ENCODE measurements around the gene ID2.
A peak's percentile ranks its signal among the peaks of the same experiment; 100 is the strongest.

ID2 gene

GRCh38 chr2:8643250-8643995 is 38.4 kb upstream of the ID2 start:
- H3K36me3 Mint-ChIP-seq (ENCODE audit: low read depth), result no peaks in the 10 kb centered on the region
- H3K4me3 Mint-ChIP-seq, result no peak overlapping the region
- intact Hi-C loops (cut with micrococcal nuclease), result no loop called here
- peak overlapping the region; percentile 50 for H3K27ac Mint-ChIP-seq
- no peaks in the 10 kb centered on the region for H3K27me3 Mint-ChIP-seq
- peaks cover 34% of the 10 kb centered on the region for H3K4me1 Mint-ChIP-seq (ENCODE audit: low read depth)
- peaks cover 7% of the 10 kb centered on the region for H3K9me3 Mint-ChIP-seq

- H3K9me3 Mint-ChIP-seq, result peaks cover 7% of the 10 kb centered on the region
- intact Hi-C loops (cut with micrococcal nuclease), result no loop called here
Observed at GRCh38 chr2:8643996-8644356, 37.9 kb upstream of the ID2 start.

GRCh38 chr2:8644605-8645175 is 37.2 kb upstream of the ID2 start:
- H3K4me3 Mint-ChIP-seq, result no peak overlapping the region
- peak overlapping the region; percentile 50 for H3K27ac Mint-ChIP-seq
- intact Hi-C loops (cut with micrococcal nuclease), result no loop called here
- H3K36me3 Mint-ChIP-seq (ENCODE audit: low read depth), result no peaks in the 10 kb centered on the region
- peaks cover 34% of the 10 kb centered on the region for H3K4me1 Mint-ChIP-seq (ENCODE audit: low read depth)
- H3K27me3 Mint-ChIP-seq, result no peaks in the 10 kb centered on the region
- H3K9me3 Mint-ChIP-seq, result peaks cover 7% of the 10 kb centered on the region

More at GRCh38 chr2:8643996-8644356, 37.9 kb upstream of the ID2 start:
- H3K27me3 Mint-ChIP-seq, result no peaks in the 10 kb centered on the region
- peaks cover 34% of the 10 kb centered on the region for H3K4me1 Mint-ChIP-seq (ENCODE audit: low read depth)
- no peak overlapping the region for H3K4me3 Mint-ChIP-seq
- H3K36me3 Mint-ChIP-seq (ENCODE audit: low read depth), result no peaks in the 10 kb centered on the region
- peak overlapping the region; percentile 50 for H3K27ac Mint-ChIP-seq

GRCh38 chr2:8645176-8645831 is 36.6 kb upstream of the ID2 start:
- H3K4me1 Mint-ChIP-seq (ENCODE audit: low read depth), result peaks cover 34% of the 10 kb centered on the region
- no peaks in the 10 kb centered on the region for H3K36me3 Mint-ChIP-seq (ENCODE audit: low read depth)
- H3K27me3 Mint-ChIP-seq, result no peaks in the 10 kb centered on the region
- no peak overlapping the region for H3K27ac Mint-ChIP-seq
- intact Hi-C loops (cut with micrococcal nuclease), result no loop called here
- H3K9me3 Mint-ChIP-seq, result peaks cover 7% of the 10 kb centered on the region
- no peak overlapping the region for H3K4me3 Mint-ChIP-seq

GRCh38 chr2:8646731-8647461 is 35.0 kb upstream of the ID2 start:
- intact Hi-C loops (cut with micrococcal nuclease), result no loop called here
- H3K27me3 Mint-ChIP-seq, result no peaks in the 10 kb centered on the region
- H3K4me3 Mint-ChIP-seq, result no peak overlapping the region
- H3K27ac Mint-ChIP-seq, result no peak overlapping the region
- no peaks in the 10 kb centered on the region for H3K36me3 Mint-ChIP-seq (ENCODE audit: low read depth)
- H3K4me1 Mint-ChIP-seq (ENCODE audit: low read depth), result peaks cover 34% of the 10 kb centered on the region
- H3K9me3 Mint-ChIP-seq, result peaks cover 7% of the 10 kb centered on the region

GRCh38 chr2:8647462-8647857 is 34.4 kb upstream of the ID2 start:
- no peaks in the 10 kb centered on the region for H3K36me3 Mint-ChIP-seq (ENCODE audit: low read depth)
- no peak overlapping the region for H3K4me3 Mint-ChIP-seq
- peaks cover 29% of the 10 kb centered on the region for H3K4me1 Mint-ChIP-seq (ENCODE audit: low read depth)
- no peak overlapping the region for H3K27ac Mint-ChIP-seq
- H3K27me3 Mint-ChIP-seq, result no peaks in the 10 kb centered on the region
- intact Hi-C loops (cut with micrococcal nuclease), result no loop called here
- peaks cover 7% of the 10 kb centered on the region for H3K9me3 Mint-ChIP-seq

GRCh38 chr2:8648441-8649213 is 33.2 kb upstream of the ID2 start:
- H3K4me1 Mint-ChIP-seq (ENCODE audit: low read depth), result peaks cover 17% of the 10 kb centered on the region
- H3K4me3 Mint-ChIP-seq, result no peak overlapping the region
- intact Hi-C loops (cut with micrococcal nuclease), result no loop called here
- H3K27ac Mint-ChIP-seq, result no peak overlapping the region
- no peaks in the 10 kb centered on the region for H3K36me3 Mint-ChIP-seq (ENCODE audit: low read depth)
- no peaks in the 10 kb centered on the region for H3K27me3 Mint-ChIP-seq
- peaks cover 7% of the 10 kb centered on the region for H3K9me3 Mint-ChIP-seq

- peaks cover 6% of the 10 kb centered on the region for H3K4me1 Mint-ChIP-seq (ENCODE audit: low read depth)
- H3K9me3 Mint-ChIP-seq, result peaks cover 7% of the 10 kb centered on the region
- peaks cover 2% of the 10 kb centered on the region for H3K27me3 Mint-ChIP-seq
- H3K27ac Mint-ChIP-seq, result no peak overlapping the region
- H3K4me3 Mint-ChIP-seq, result no peak overlapping the region
- intact Hi-C loops (cut with micrococcal nuclease), result no loop called here
- no peaks in the 10 kb centered on the region for H3K36me3 Mint-ChIP-seq (ENCODE audit: low read depth)
Observed at GRCh38 chr2:8649718-8650117, 32.1 kb upstream of the ID2 start.

- intact Hi-C loops (cut with micrococcal nuclease), result no loop called here
- peaks cover 2% of the 10 kb centered on the region for H3K27me3 Mint-ChIP-seq
- no peak overlapping the region for H3K27ac Mint-ChIP-seq
- no peaks in the 10 kb centered on the region for H3K36me3 Mint-ChIP-seq (ENCODE audit: low read depth)
- no peak overlapping the region for H3K4me3 Mint-ChIP-seq
- H3K9me3 Mint-ChIP-seq, result peaks cover 7% of the 10 kb centered on the region
- H3K4me1 Mint-ChIP-seq (ENCODE audit: low read depth), result peaks cover 5% of the 10 kb centered on the region
Observed at GRCh38 chr2:8650256-8650655, 31.6 kb upstream of the ID2 start.

GRCh38 chr2:8652774-8653426 is 29.0 kb upstream of the ID2 start:
- Mint-ChIP-seq H3K4me1 (ENCODE audit: low read depth) (peaks cover 8% of the 10 kb centered on the region), H3K27me3 (peaks cover 11% of the 10 kb centered on the region), H3K36me3 (ENCODE audit: low read depth) (no peaks in the 10 kb centered on the region), H3K27ac (no peak overlapping the region), H3K4me3 (no peak overlapping the region), H3K9me3 (peaks cover 2% of the 10 kb centered on the region)
- intact Hi-C loops (cut with micrococcal nuclease), result no loop called here

GRCh38 chr2:8653485-8653884 is 28.4 kb upstream of the ID2 start:
- H3K27ac Mint-ChIP-seq, result no peak overlapping the region

GRCh38 chr2:8654041-8654440 is 27.8 kb upstream of the ID2 start:
- no peak overlapping the region for H3K27ac Mint-ChIP-seq
- intact Hi-C loops (cut with micrococcal nuclease), result no loop called here
- peaks cover 12% of the 10 kb centered on the region for H3K27me3 Mint-ChIP-seq
- H3K4me3 Mint-ChIP-seq, result no peak overlapping the region
- H3K4me1 Mint-ChIP-seq (ENCODE audit: low read depth), result peaks cover 19% of the 10 kb centered on the region
- H3K36me3 Mint-ChIP-seq (ENCODE audit: low read depth), result no peaks in the 10 kb centered on the region
- H3K9me3 Mint-ChIP-seq, result no peaks in the 10 kb centered on the region

More at GRCh38 chr2:8653485-8653884, 28.4 kb upstream of the ID2 start:
- H3K4me1 Mint-ChIP-seq (ENCODE audit: low read depth), result peaks cover 13% of the 10 kb centered on the region
- H3K27me3 Mint-ChIP-seq, result peaks cover 12% of the 10 kb centered on the region
- H3K4me3 Mint-ChIP-seq, result no peak overlapping the region
- no peaks in the 10 kb centered on the region for H3K36me3 Mint-ChIP-seq (ENCODE audit: low read depth)
- intact Hi-C loops (cut with micrococcal nuclease), result no loop called here
- H3K9me3 Mint-ChIP-seq, result no peaks in the 10 kb centered on the region

- no peak overlapping the region for H3K4me3 Mint-ChIP-seq
- peaks cover 23% of the 10 kb centered on the region for H3K4me1 Mint-ChIP-seq (ENCODE audit: low read depth)
- intact Hi-C loops (cut with micrococcal nuclease), result no loop called here
Observed at GRCh38 chr2:8654483-8654882, 27.4 kb upstream of the ID2 start.

More at GRCh38 chr2:8654483-8654882, 27.4 kb upstream of the ID2 start:
- no peaks in the 10 kb centered on the region for H3K9me3 Mint-ChIP-seq
- H3K36me3 Mint-ChIP-seq (ENCODE audit: low read depth), result no peaks in the 10 kb centered on the region
- H3K27me3 Mint-ChIP-seq, result peaks cover 12% of the 10 kb centered on the region
- no peak overlapping the region for H3K27ac Mint-ChIP-seq
